Measurements from ENCODE around the gene DEPDC5. TPM values are rescaled to one million over a fixed set of nuclear protein-coding genes. Genes with fewer than 3 reads are reported as not detected.

The DEPDC5 gene
- total and polyA plus RNA-seq, 9 of the 15 experiments (the other 6 are each of a cell fraction or from before 2014, with no cell fraction given): 2.3 to 12.3 (median 10.7) TPM

GRCh38 chr22:31932863-31933262, 179.0 kb downstream of the DEPDC5 start:
- Histone ChIP-seq H3K4me3 (no peak overlapping the region), H3K36me3 (ENCODE audit: control insufficient read depth, insufficient read depth, low read length) (no peaks in the 10 kb centered on the region), H3K9me3 (replicated peaks; ENCODE audit: control insufficient read depth, insufficient read depth, low read depth, low read length) (no peaks in the 10 kb centered on the region), H3K27me3 (ENCODE audit: control insufficient read depth in 2 of 2, insufficient read depth in 2 of 2, low read length in 2 of 2) (no peaks in the 10 kb centered on the region), H3K9ac (ENCODE audit: insufficient read depth in 1 of 2, low read depth in 2 of 2, low read length in 2 of 2) (peak overlapping the region in 1 of 2 experiments; percentile 26; a peak in 1 of 4 replicates), H3K79me2 (ENCODE audit: control insufficient read depth, insufficient read depth, low read length) (no peaks in the 10 kb centered on the region), H4K20me1 (replicated peaks; ENCODE audit: control insufficient read depth, insufficient read depth, low read length) (no peaks in the 10 kb centered on the region), H2AFZ (ENCODE audit: low read depth, low read length) (no peak overlapping the region), H3K4me2 (ENCODE audit: insufficient read depth, low read length) (no peak overlapping the region), H3K4me1 (replicated peaks in 1 of 2; ENCODE audit: control insufficient read depth in 2 of 2, insufficient read depth in 2 of 2, low read length in 2 of 2) (peaks cover 31 to 34% of the 10 kb centered on the region in 2 experiments; a peak in 4 of 5 replicates), H3K27ac (ENCODE audit: extremely low read depth, low read depth, low read length) (no peak overlapping the region), H3K9me1 (ENCODE audit: control insufficient read depth, insufficient read depth, low read length) (no peaks in the 10 kb centered on the region)
- no peak for FAIRE-seq
- no peak for DNase-seq (ENCODE audit: extremely low read depth in 1 of 4, low spot score in 3 of 4)
- ChIA-PET POLR2A (interaction anchor here (1.0 kb wide), 1 partner anchor 61 kb away, joined by 5 read pairs; no protein-coding TSS in a partner anchor), CTCF (ENCODE audit: low intra/inter-chr PET ratio) (no interaction called here)
- TF ChIP-seq TSC22D4 (tag; IDR thresholded peaks at IDR 0.05) (no peak), MEF2D (tag; conservative IDR thresholded peaks at IDR 0.05; ENCODE audit: low read depth) (no peak), USF1 (CRISPR knock-in tag; IDR thresholded peaks at IDR 0.05) (no peak), SMAD2 (IDR thresholded peaks at IDR 0.05; ENCODE audit: low read depth, low read length) (no peak), KAT7 (CRISPR knock-in tag; IDR thresholded peaks at IDR 0.05; ENCODE audit: borderline replicate concordance) (no peak), ZNF121 (CRISPR knock-in tag; conservative IDR thresholded peaks at IDR 0.05) (no peak), DLX4 (CRISPR knock-in tag; IDR thresholded peaks at IDR 0.05) (no peak), HBP1 (CRISPR knock-in tag; IDR thresholded peaks at IDR 0.05) (no peak), CCAR2 (IDR thresholded peaks at IDR 0.05; ENCODE audit: low read depth, low read length) (no peak), ZNF431 (CRISPR knock-in tag; IDR thresholded peaks at IDR 0.05) (no peak), GTF2E2 (tag; IDR thresholded peaks at IDR 0.05) (no peak)
- no peak for ATAC-seq
- no TSS peak for BruUV-seq (replicated peaks)
- in situ Hi-C loops (cut with MboI): no loop called here
- 61% methylated on average over 5 of the region's 5 CpGs for WGBS (ENCODE audit: insufficient coverage, low coverage, missing lambda C conversion rate)
- intact Hi-C loops (cut with micrococcal nuclease): no loop called here

All from K562 (cell line).